ENCODE measurements around the gene CFL2. TPM values are rescaled to one million over a fixed set of nuclear protein-coding genes. Genes with fewer than 3 reads are reported as not detected.

CFL2 gene
- total and polyA plus RNA-seq, 2 of the 13 experiments (the other 11 are each of a cell fraction or from before 2014, with no cell fraction given): 114 to 158 TPM

- TF ChIP-seq MEF2D (CRISPR knock-in tag; IDR thresholded peaks at IDR 0.05): no peak
- peak; percentile 19; the same call in 1 of the 2 replicates for TF ChIP-seq KAT8 (CRISPR knock-in tag; IDR thresholded peaks at IDR 0.05)
- TF ChIP-seq ZNF850 (CRISPR knock-in tag; conservative IDR thresholded peaks at IDR 0.05): no peak
- no peak for TF ChIP-seq REPIN1 (CRISPR knock-in tag; IDR thresholded peaks at IDR 0.05; ENCODE audit: borderline replicate concordance, low read depth)
- TF ChIP-seq DNMT1 (CRISPR knock-in tag; IDR thresholded peaks at IDR 0.05): no peak
- TF ChIP-seq HNRNPL (IDR thresholded peaks at IDR 0.05; ENCODE audit: low read depth, low read length): no peak
- TF ChIP-seq ZNF136 (CRISPR knock-in tag; IDR thresholded peaks at IDR 0.05; ENCODE audit: low read depth): no peak
- TF ChIP-seq KLF16 (CRISPR knock-in tag; IDR thresholded peaks at IDR 0.05): no peak
- TF ChIP-seq KAT7 (CRISPR knock-in tag; IDR thresholded peaks at IDR 0.05; ENCODE audit: borderline replicate concordance): no peak
- no peak for TF ChIP-seq ZNF530 (CRISPR knock-in tag; IDR thresholded peaks at IDR 0.05; ENCODE audit: low read depth)
- TF ChIP-seq NCOA5 (CRISPR knock-in tag; IDR thresholded peaks at IDR 0.05): no peak
- no peak for TF ChIP-seq ZHX2 (IDR thresholded peaks at IDR 0.05; ENCODE audit: low read depth)
- 0 out of 2 replicates have a peak, but pooled peaks have one; percentile 58 for TF ChIP-seq ZHX2 (CRISPR knock-in tag; IDR thresholded peaks at IDR 0.05; ENCODE audit: borderline replicate concordance)
- TF ChIP-seq HNF4A (CRISPR knock-in tag; IDR thresholded peaks at IDR 0.05): no peak
- TF ChIP-seq ZNF674 (CRISPR knock-in tag; IDR thresholded peaks at IDR 0.05; ENCODE audit: low read depth): no peak
- TF ChIP-seq ZSCAN9 (CRISPR knock-in tag; IDR thresholded peaks at IDR 0.05; ENCODE audit: borderline replicate concordance): no peak
- no peak for TF ChIP-seq ZNF451 (CRISPR knock-in tag; IDR thresholded peaks at IDR 0.05)
- TF ChIP-seq NFYB (CRISPR knock-in tag; IDR thresholded peaks at IDR 0.05): peak; percentile 56; the same call in 1 of the 2 replicates
- TF ChIP-seq SMC3 (IDR thresholded peaks at IDR 0.05; ENCODE audit: low read length): no peak
- TF ChIP-seq ZNF773 (CRISPR knock-in tag; IDR thresholded peaks at IDR 0.05; ENCODE audit: borderline replicate concordance): no peak
- no peak for TF ChIP-seq ARNTL (CRISPR knock-in tag; IDR thresholded peaks at IDR 0.05)
- TF ChIP-seq ZNF280D (CRISPR knock-in tag; IDR thresholded peaks at IDR 0.05): no peak
- no peak for TF ChIP-seq TRIM22 (IDR thresholded peaks at IDR 0.05)
Measured at GRCh38 chr14:34732802-34733201, 18.4 kb upstream of the CFL2 start (continued).

All from HepG2 (cell line).